Chondrocyte (in vitro differentiated cells): Measurements from ENCODE around the gene ANKIB1. TPM values are rescaled to one million over a fixed set of nuclear protein-coding genes. Genes with fewer than 3 reads are reported as not detected.

Experiments
- DNase-seq: peaks from one replicate; pipeline ENCODE4 v3.0.0; 2021; ENCODE audit warnings: mixed read lengths, low spot score
- H3K27ac Mint-ChIP-seq: one replicate; pipeline ENCODE4 v1.8.0; 2021; ENCODE audit warnings: mild to moderate bottlenecking, moderate library complexity, mixed read lengths; ENCODE audit not compliant: unreplicated experiment
- H3K27me3 Mint-ChIP-seq: 2 replicates; pipeline ENCODE4 v1.8.0; 2021; ENCODE audit warnings: low read depth, mixed read lengths
- H3K36me3 Mint-ChIP-seq: 2 replicates; pipeline ENCODE4 v1.8.0; 2021; ENCODE audit warnings: low read depth, mixed read lengths
- H3K4me1 Mint-ChIP-seq: 2 replicates; pipeline ENCODE4 v1.8.0; 2021; ENCODE audit warnings: low read depth, mild to moderate bottlenecking, mixed read lengths
- H3K4me3 Mint-ChIP-seq: one replicate; pipeline ENCODE4 v1.8.0; 2021; ENCODE audit warnings: mild to moderate bottlenecking, moderate library complexity, mixed read lengths; ENCODE audit not compliant: unreplicated experiment
- H3K9me3 Mint-ChIP-seq: 2 replicates; pipeline ENCODE4 v1.8.0; 2021; ENCODE audit warnings: low read depth, mixed read lengths
- total RNA-seq: library from RNA; stranded (reverse); gene quantifications from 3 replicates; pipeline ENCODE4 v1.2.1, GENCODE V29; 2021
- TF ChIP-seq, protein P1 (sequence below): fragments of 200-600 bp; sonication (generic); IDR thresholded peaks from 2 replicates; pipeline ENCODE4 v1.5.0; 2021; ENCODE audit warnings: antibody characterized with exemption, mild to moderate bottlenecking, moderate library complexity

ANKIB1 gene
- total RNA-seq, 1 donor from 2014 or later = 76.3 TPM

DNA sequence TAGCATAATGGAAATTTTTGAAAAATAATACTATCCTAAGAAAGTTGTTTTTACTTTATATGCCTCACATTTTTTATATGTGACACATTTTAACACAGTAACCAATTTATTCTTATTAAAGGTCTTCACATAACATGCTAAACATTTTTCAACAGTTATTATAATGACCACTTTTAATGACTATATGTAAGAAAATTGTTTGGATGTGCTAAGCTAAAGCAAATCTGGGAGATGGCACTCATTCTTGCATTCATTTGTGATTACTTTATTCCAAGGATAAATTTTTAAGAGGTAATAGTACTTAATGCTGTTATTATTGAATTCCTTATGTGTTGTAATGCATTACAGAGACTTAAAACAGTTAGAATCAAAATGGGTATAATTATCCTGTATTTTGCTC is 88.1 kb downstream of the ANKIB1 start:
- TF ChIP-seq, protein P1, sequence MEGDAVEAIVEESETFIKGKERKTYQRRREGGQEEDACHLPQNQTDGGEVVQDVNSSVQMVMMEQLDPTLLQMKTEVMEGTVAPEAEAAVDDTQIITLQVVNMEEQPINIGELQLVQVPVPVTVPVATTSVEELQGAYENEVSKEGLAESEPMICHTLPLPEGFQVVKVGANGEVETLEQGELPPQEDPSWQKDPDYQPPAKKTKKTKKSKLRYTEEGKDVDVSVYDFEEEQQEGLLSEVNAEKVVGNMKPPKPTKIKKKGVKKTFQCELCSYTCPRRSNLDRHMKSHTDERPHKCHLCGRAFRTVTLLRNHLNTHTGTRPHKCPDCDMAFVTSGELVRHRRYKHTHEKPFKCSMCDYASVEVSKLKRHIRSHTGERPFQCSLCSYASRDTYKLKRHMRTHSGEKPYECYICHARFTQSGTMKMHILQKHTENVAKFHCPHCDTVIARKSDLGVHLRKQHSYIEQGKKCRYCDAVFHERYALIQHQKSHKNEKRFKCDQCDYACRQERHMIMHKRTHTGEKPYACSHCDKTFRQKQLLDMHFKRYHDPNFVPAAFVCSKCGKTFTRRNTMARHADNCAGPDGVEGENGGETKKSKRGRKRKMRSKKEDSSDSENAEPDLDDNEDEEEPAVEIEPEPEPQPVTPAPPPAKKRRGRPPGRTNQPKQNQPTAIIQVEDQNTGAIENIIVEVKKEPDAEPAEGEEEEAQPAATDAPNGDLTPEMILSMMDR = no peak
- Mint-ChIP-seq H3K27ac (no peak overlapping the region), H3K27me3 (no peaks in the 10 kb centered on the region), H3K4me3 (no peak overlapping the region), H3K36me3 (peaks cover 23% of the 10 kb centered on the region), H3K4me1 (no peaks in the 10 kb centered on the region), H3K9me3 (peaks cover 13% of the 10 kb centered on the region)
- no peak for DNase-seq

DNA sequence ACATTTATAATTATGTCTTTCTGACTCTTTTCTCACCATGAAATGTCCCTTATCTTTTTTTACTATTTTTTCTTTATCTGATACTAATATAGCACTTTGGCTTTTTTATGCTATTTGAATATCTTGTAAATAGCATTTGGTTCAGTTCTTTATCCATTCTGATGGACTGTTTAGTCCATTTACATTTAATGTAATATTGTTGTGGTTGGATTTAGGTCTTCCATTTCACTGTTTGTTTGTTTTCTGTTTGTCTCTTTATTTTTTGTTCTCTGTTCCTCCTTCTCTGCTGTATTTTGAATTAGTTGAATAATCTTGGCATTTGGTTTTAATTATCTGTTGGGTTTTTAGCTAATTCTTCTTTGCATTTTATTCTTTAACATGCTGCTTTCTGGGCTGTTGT is 89.8 kb downstream of the ANKIB1 start:
- Mint-ChIP-seq H3K27ac (no peak overlapping the region), H3K4me3 (no peak overlapping the region), H3K27me3 (no peaks in the 10 kb centered on the region), H3K4me1 (no peaks in the 10 kb centered on the region), H3K9me3 (peaks cover 13% of the 10 kb centered on the region), H3K36me3 (peaks cover 18% of the 10 kb centered on the region)
- no peak for DNase-seq
- TF ChIP-seq, protein P1 = no peak

DNA sequence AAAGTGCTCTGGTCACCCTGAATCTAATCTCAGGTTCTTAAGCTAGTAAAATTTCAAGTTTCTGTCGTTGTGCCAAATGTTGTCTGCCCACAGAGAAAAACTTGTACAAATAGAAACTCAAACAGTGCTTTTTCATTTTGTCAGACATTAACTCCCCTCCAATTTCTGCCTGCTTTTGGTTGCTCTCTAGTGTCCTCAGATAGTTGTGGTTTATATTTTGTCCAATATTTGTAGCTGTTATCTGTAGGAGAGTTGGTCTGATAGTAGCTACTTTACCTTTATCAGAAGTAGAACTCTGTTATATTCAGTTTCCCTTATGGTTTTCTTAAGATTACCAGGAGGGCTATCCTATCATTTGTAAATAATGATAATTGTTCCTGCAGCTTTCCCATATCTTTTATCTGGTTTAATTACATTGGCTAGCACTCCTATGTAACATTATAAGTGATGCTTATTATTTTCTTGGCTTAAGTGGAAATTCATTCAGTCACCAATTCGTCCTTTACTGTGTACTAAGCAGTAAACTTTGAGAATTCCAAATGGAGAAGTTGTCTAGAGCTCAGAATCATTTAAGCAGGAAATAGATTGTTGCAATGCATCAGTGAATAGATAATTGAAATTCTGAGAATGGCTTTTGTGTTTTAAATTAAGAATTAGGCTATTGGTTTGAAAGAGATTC is 91.0 kb downstream of the ANKIB1 start:
- Mint-ChIP-seq H3K27ac (no peak overlapping the region), H3K27me3 (no peaks in the 10 kb centered on the region), H3K4me1 (no peaks in the 10 kb centered on the region), H3K9me3 (peaks cover 13% of the 10 kb centered on the region), H3K36me3 (peaks cover 18% of the 10 kb centered on the region), H3K4me3 (no peak overlapping the region)
- TF ChIP-seq, protein P1 = no peak
- DNase-seq = no peak

DNA sequence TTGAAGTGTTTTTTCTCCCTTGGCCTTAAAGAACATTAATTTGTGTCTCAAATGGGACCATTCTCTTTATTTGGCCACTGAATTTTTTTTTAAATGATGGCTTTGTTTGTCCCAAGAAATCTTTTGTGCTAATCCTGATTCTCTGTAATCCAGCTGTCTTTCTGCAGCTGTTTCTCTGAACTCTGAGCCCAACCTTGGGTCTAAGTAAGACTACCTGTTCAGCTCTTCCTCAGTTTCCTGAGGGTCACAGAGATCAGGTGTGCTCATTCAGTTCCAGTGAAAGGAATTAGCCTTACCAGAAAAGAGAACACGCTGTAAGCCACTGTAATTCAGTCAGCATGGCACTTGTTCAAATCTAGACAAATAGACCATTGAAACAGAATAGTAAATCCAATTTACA is 94.2 kb downstream of the ANKIB1 start:
- H3K27ac Mint-ChIP-seq = no peak overlapping the region

DNA sequence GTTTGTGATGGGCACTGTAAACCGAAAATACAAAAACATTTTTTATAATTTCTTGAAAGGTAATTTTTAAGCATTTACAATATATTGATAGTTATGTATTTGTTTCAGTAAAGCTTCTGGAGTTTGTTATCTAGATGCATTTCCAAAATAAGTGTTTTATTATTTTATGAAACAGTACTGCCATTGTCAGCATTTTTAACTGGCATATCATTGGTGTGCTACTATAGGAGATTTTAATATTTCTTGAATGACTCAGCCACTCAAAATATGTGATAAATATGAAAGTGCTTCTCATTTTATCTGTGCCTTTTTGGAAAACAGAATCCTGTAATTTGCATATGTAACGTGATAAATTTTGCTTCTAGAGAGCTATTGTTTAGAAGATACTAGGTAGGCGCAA is 97.9 kb downstream of the ANKIB1 start:
- DNase-seq = no peak
- Mint-ChIP-seq H3K4me1 (peaks cover 7% of the 10 kb centered on the region), H3K4me3 (no peak overlapping the region), H3K9me3 (no peaks in the 10 kb centered on the region), H3K27me3 (no peaks in the 10 kb centered on the region), H3K27ac (no peak overlapping the region), H3K36me3 (peaks cover 13% of the 10 kb centered on the region)
- TF ChIP-seq, protein P1 = no peak

More for the DNA sequence above, 94.2 kb downstream of the ANKIB1 start:
- H3K27me3 Mint-ChIP-seq = no peaks in the 10 kb centered on the region
- DNase-seq = no peak
- H3K36me3 Mint-ChIP-seq = peaks cover 7% of the 10 kb centered on the region
- H3K9me3 Mint-ChIP-seq = peaks cover 11% of the 10 kb centered on the region
- TF ChIP-seq, protein P1 = no peak
- H3K4me3 Mint-ChIP-seq = no peak overlapping the region
- peaks cover 7% of the 10 kb centered on the region for H3K4me1 Mint-ChIP-seq
